ENCODE results near the gene DNM3. TPM values are rescaled to one million over a fixed set of nuclear protein-coding genes. Genes with fewer than 3 reads are reported as not detected.

DNM3 gene
- total RNA-seq, 1 donor from 2014 or later: 1.1 TPM

GRCh38 chr1:171852272-171852671 is 11.0 kb downstream of the DNM3 start:
- H3K79me2 ChIP-seq (ENCODE audit: low read depth): no peaks in the 10 kb centered on the region
- no peak overlapping the region for H3K4me3 Mint-ChIP-seq
- no peak overlapping the region for H3K27ac Mint-ChIP-seq
- no peaks in the 10 kb centered on the region for H3F3A ChIP-seq (ENCODE audit: low read depth)
- no peaks in the 10 kb centered on the region for H4K20me1 ChIP-seq (ENCODE audit: low read depth)
- H3K27me3 Mint-ChIP-seq (ENCODE audit: insufficient read depth, low read depth): no peaks in the 10 kb centered on the region
- no peaks in the 10 kb centered on the region for H3K9me3 ChIP-seq (ENCODE audit: low read depth)
- H3K36me3 Mint-ChIP-seq: no peaks in the 10 kb centered on the region
- H3K36me3 ChIP-seq: no peaks in the 10 kb centered on the region
- H3K9ac ChIP-seq: no peak overlapping the region
- H2AFZ ChIP-seq (replicated peaks): no peak overlapping the region
- no peak overlapping the region for H3K4me3 ChIP-seq
- no peak for DNase-seq (ENCODE audit: low spot score)
- no peaks in the 10 kb centered on the region for H3K9me3 Mint-ChIP-seq
- H3K27ac ChIP-seq: no peak overlapping the region
- no peak overlapping the region for H3K4me2 ChIP-seq
- H3K27me3 ChIP-seq: no peaks in the 10 kb centered on the region
- H3K4me1 ChIP-seq: no peaks in the 10 kb centered on the region
- TF ChIP-seq EZH2 (IDR thresholded peaks at IDR 0.05) (no peak), EZH2phosphoT487 (IDR thresholded peaks at IDR 0.05) (no peak)
- TF ChIP-seq, protein P1, sequence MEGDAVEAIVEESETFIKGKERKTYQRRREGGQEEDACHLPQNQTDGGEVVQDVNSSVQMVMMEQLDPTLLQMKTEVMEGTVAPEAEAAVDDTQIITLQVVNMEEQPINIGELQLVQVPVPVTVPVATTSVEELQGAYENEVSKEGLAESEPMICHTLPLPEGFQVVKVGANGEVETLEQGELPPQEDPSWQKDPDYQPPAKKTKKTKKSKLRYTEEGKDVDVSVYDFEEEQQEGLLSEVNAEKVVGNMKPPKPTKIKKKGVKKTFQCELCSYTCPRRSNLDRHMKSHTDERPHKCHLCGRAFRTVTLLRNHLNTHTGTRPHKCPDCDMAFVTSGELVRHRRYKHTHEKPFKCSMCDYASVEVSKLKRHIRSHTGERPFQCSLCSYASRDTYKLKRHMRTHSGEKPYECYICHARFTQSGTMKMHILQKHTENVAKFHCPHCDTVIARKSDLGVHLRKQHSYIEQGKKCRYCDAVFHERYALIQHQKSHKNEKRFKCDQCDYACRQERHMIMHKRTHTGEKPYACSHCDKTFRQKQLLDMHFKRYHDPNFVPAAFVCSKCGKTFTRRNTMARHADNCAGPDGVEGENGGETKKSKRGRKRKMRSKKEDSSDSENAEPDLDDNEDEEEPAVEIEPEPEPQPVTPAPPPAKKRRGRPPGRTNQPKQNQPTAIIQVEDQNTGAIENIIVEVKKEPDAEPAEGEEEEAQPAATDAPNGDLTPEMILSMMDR (IDR thresholded peaks at IDR 0.05): no peak
- H3K4me1 Mint-ChIP-seq: peaks cover 3% of the 10 kb centered on the region

- H4K20me1 ChIP-seq (ENCODE audit: low read depth): no peaks in the 10 kb centered on the region
- no peaks in the 10 kb centered on the region for H3K79me2 ChIP-seq (ENCODE audit: low read depth)
- no peaks in the 10 kb centered on the region for H3F3A ChIP-seq (ENCODE audit: low read depth)
- no peaks in the 10 kb centered on the region for H3K27me3 Mint-ChIP-seq (ENCODE audit: insufficient read depth, low read depth)
- no peaks in the 10 kb centered on the region for H3K27me3 ChIP-seq
- no peaks in the 10 kb centered on the region for H3K36me3 Mint-ChIP-seq
- H3K4me3 Mint-ChIP-seq: no peak overlapping the region
- TF ChIP-seq EZH2 (IDR thresholded peaks at IDR 0.05) (no peak), EZH2phosphoT487 (IDR thresholded peaks at IDR 0.05) (no peak)
- TF ChIP-seq, protein P1 (IDR thresholded peaks at IDR 0.05): no peak
- no peaks in the 10 kb centered on the region for H3K9me3 ChIP-seq (ENCODE audit: low read depth)
- H3K4me1 Mint-ChIP-seq: no peaks in the 10 kb centered on the region
- no peak overlapping the region for H3K9ac ChIP-seq
- H3K4me1 ChIP-seq: no peaks in the 10 kb centered on the region
- peaks cover under 1% of the 10 kb centered on the region for H3K9me3 Mint-ChIP-seq
- H3K4me3 ChIP-seq: no peak overlapping the region
- H3K27ac Mint-ChIP-seq: no peak overlapping the region
- no peaks in the 10 kb centered on the region for H3K36me3 ChIP-seq
- no peak overlapping the region for H3K4me2 ChIP-seq
- no peak overlapping the region for H3K27ac ChIP-seq
- no peak for DNase-seq (ENCODE audit: low spot score)
- H2AFZ ChIP-seq (replicated peaks): no peak overlapping the region
These were observed 14.1 kb downstream of the DNM3 start for GRCh38 chr1:171855381-171855780.

DNA sequence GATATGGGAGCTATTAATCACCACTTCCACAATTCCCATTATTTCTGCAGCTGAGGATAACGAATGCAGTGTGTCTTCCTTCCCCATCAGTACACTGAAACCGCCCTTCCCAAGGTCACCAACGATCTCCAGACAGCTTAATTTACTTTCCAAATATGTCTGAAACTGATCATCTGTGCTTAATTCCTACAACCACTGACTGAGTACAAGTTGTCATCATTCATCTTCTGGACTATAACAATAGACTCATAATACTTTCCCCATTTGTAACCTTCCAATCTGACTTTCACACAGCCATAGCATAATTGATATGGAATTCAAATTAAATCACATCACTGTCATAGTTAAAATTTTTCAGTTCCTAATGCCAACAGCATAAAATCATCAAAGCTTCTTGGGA is 17.4 kb downstream of the DNM3 start:
- Histone ChIP-seq H3K36me3 (no peaks in the 10 kb centered on the region), H3K9ac (no peak overlapping the region), H3K4me3 (no peak overlapping the region), H3K9me3 (ENCODE audit: low read depth) (no peaks in the 10 kb centered on the region), H3K27ac (no peak overlapping the region), H4K20me1 (ENCODE audit: low read depth) (no peaks in the 10 kb centered on the region), H3K79me2 (ENCODE audit: low read depth) (no peaks in the 10 kb centered on the region), H3F3A (ENCODE audit: low read depth) (no peaks in the 10 kb centered on the region), H3K27me3 (no peaks in the 10 kb centered on the region), H3K4me2 (no peak overlapping the region), H3K4me1 (no peaks in the 10 kb centered on the region), H2AFZ (replicated peaks) (no peak overlapping the region)
- Mint-ChIP-seq H3K9me3 (peaks cover 5% of the 10 kb centered on the region), H3K36me3 (no peaks in the 10 kb centered on the region), H3K27ac (no peak overlapping the region), H3K27me3 (ENCODE audit: insufficient read depth, low read depth) (no peaks in the 10 kb centered on the region), H3K4me3 (no peak overlapping the region), H3K4me1 (no peaks in the 10 kb centered on the region)
- TF ChIP-seq, protein P1 (IDR thresholded peaks at IDR 0.05): no peak
- TF ChIP-seq EZH2 (IDR thresholded peaks at IDR 0.05) (no peak), EZH2phosphoT487 (IDR thresholded peaks at IDR 0.05) (no peak)
- no peak for DNase-seq (ENCODE audit: low spot score)

All from neural progenitor cell (in vitro differentiated cells).